ENCODE measurements around the gene CACNA1S. TPM values are rescaled to one million over a fixed set of nuclear protein-coding genes. Genes with fewer than 3 reads are reported as not detected.
A peak's percentile ranks its signal among the peaks of the same experiment; 100 is the strongest.

Gene CACNA1S
- total and polyA plus RNA-seq, 2 of the 8 experiments (the other 6 are each of a cell fraction or from before 2014, with no cell fraction given), result 0.06 TPM; not detected in 1

DNA sequence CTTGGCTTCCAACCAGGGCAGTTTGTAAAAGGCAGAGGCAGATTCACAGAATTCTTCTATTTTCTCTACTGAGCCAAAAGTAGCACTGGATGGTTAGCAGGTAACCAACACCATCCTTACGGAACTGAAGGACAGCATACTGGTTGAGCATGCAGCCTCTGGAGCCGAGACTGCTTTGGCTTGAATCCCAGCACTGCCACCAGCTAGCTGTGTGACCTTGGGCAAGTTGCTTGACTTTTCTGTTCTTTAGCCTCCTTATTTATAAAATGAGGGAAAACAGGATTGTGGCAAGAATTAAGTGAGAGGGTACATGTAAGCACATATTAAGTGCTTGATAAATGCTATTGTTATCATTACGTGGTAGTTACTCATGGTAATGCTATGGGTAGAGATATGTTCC, 19.5 kb downstream of the CACNA1S start:
- 93% methylated on average over 3 of the region's 3 CpGs; no CpG with 5 or more reads in 1 of the 2 experiments for WGBS, 2 experiments (ENCODE audit: extremely low coverage in 1 of 2, insufficient coverage in 1 of 2, insufficient read length in 1 of 2, insufficient replicate concordance in 2 of 2, low coverage in 1 of 2, low lambda C conversion rate in 2 of 2, missing lambda C conversion rate in 1 of 2)
- DNase-seq (ENCODE audit: low read depth in 1 of 2, low spot score in 2 of 2), result no peak
- H3K14ac ChIP-seq (ENCODE audit: insufficient read length), result no peak overlapping the region
- no peak overlapping the region for H4K91ac ChIP-seq (replicated peaks; ENCODE audit: insufficient read length, low read length)
- no peak overlapping the region for H3K9ac ChIP-seq (replicated peaks in 1 of 4; ENCODE audit: extremely low read depth in 1 of 4, low read depth in 3 of 4, low read length in 3 of 4)
- H2AK5ac ChIP-seq (ENCODE audit: low read depth, low read length), result no peak overlapping the region
- no peaks in the 10 kb centered on the region for H3K79me1 ChIP-seq (ENCODE audit: low read depth, low read length)
- H3K9me3 ChIP-seq (ENCODE audit: insufficient read depth in 2 of 2, low read depth in 1 of 2, low read length in 1 of 2), result no peaks in the 10 kb centered on the region
- TF ChIP-seq MAFK (IDR thresholded peaks at IDR 0.05; ENCODE audit: low read depth, low read length) (no peak), KDM1A (IDR thresholded peaks at IDR 0.05; ENCODE audit: borderline replicate concordance, low read length) (peak; percentile 77; the same call in 1 of the 2 replicates), CHD1 (IDR thresholded peaks at IDR 0.05; ENCODE audit: low read depth, low read length) (no peak)
- H3K4me3 ChIP-seq (ENCODE audit: extremely low read depth in 1 of 4, insufficient read depth in 2 of 4, low read depth in 3 of 4, low read length in 4 of 4), result no peak overlapping the region
- no peaks in the 10 kb centered on the region for H3K36me3 ChIP-seq (ENCODE audit: control insufficient read depth in 2 of 4, insufficient read depth in 4 of 4, low read length in 3 of 4)
- no peak overlapping the region for H2BK15ac ChIP-seq (ENCODE audit: low read length)
- no peaks in the 10 kb centered on the region for H4K20me1 ChIP-seq (replicated peaks in 1 of 2; ENCODE audit: control insufficient read depth in 1 of 2, insufficient read depth in 2 of 2, low read length in 2 of 2)
- POLR2A ChIA-PET (ENCODE audit: partially characterized antibody), result no interaction called here
- H2BK20ac ChIP-seq (ENCODE audit: low read length), result no peak overlapping the region
- H3K23me2 ChIP-seq (ENCODE audit: low read depth, low read length), result no peaks in the 10 kb centered on the region
- no peak overlapping the region for H2BK120ac ChIP-seq (replicated peaks; ENCODE audit: low read depth, low read length)
- no peak overlapping the region for H3K23ac ChIP-seq (ENCODE audit: insufficient read length)
- no peak overlapping the region for H3K27ac ChIP-seq (ENCODE audit: low read depth, low read length)
- FAIRE-seq, result no peak
- no peaks in the 10 kb centered on the region for H3K27me3 ChIP-seq (replicated peaks in 1 of 4; ENCODE audit: control insufficient read depth in 3 of 4, extremely low read depth in 1 of 4, insufficient read depth in 3 of 4, low read length in 3 of 4)
- no peak overlapping the region for H2BK5ac ChIP-seq (ENCODE audit: low read depth, low read length)
- H2AFZ ChIP-seq (ENCODE audit: low read length), result no peak overlapping the region
- H3K4ac ChIP-seq (replicated peaks; ENCODE audit: insufficient read length, low read depth, low read length), result no peak overlapping the region
- H3K79me2 ChIP-seq (ENCODE audit: control insufficient read depth in 1 of 2, insufficient read depth in 2 of 2, low read length in 2 of 2), result no peaks in the 10 kb centered on the region
- CTCF ChIA-PET (ENCODE audit: partially characterized antibody), result interaction anchor here (1.6 to 9.1 kb wide), 2 partner anchors 8 to 11 kb away, joined by 5 to 92 read pairs; no protein-coding TSS in a partner anchor
- H2BK12ac ChIP-seq (ENCODE audit: low read depth, low read length), result no peak overlapping the region
- no peak overlapping the region for H3K18ac ChIP-seq (ENCODE audit: extremely low read depth, low read length)
- H3K4me1 ChIP-seq (replicated peaks in 1 of 4; ENCODE audit: control insufficient read depth in 3 of 4, insufficient read depth in 4 of 4, low read length in 3 of 4), result peaks cover 0 to 3% (median 0%) of the 10 kb centered on the region in 4 experiments; a peak in 1 of 7 replicates
- no peak overlapping the region for H4K8ac ChIP-seq (ENCODE audit: extremely low read depth, insufficient read depth, low read length)
- H3K4me2 ChIP-seq (ENCODE audit: insufficient read depth in 1 of 2, low read depth in 2 of 2, low read length in 2 of 2), result no peak overlapping the region
- H3K56ac ChIP-seq (replicated peaks; ENCODE audit: insufficient read length, low read depth, low read length), result no peak overlapping the region
- H4K5ac ChIP-seq (ENCODE audit: insufficient read length, low read depth, low read length), result no peak overlapping the region

Measured in H1 (cell line).